D721Med (cell line): ENCODE results near the gene RACGAP1.

Source experiments
- DNase-seq: peaks from one replicate; pipeline ENCODE4 v3.0.0; 2011; ENCODE audit warnings: low spot score; ENCODE audit not compliant: insufficient read length
- FAIRE-seq: peaks from 2 replicates; lab custom pipeline; 2011; peaks lifted over from hg19 to GRCh38; lab: Jason Lieb, UNC
- CTCF ChIP-seq: IDR thresholded peaks from 2 replicates; pipeline ENCODE4 v1.5.1; 2012; ENCODE audit warnings: mild to moderate bottlenecking, control low read depth; ENCODE audit not compliant: insufficient read depth; ENCODE audit errors: missing control alignments

RACGAP1 gene

GRCh38 chr12:49965836-49966235, 59.5 kb downstream of the RACGAP1 start:
- FAIRE-seq, result no peak
- no peak for TF ChIP-seq CTCF
- peak; percentile 9 for DNase-seq

GRCh38 chr12:49964849-49965624, 60.3 kb downstream of the RACGAP1 start:
- TF ChIP-seq CTCF, result no peak
- DNase-seq (no peak), FAIRE-seq (no peak)

- DNase-seq (no peak), FAIRE-seq (no peak)
- TF ChIP-seq CTCF, result no peak
These were observed 61.1 kb downstream of the RACGAP1 start for GRCh38 chr12:49963976-49964815.

- no peak for TF ChIP-seq CTCF
These were observed 62.2 kb downstream of the RACGAP1 start for GRCh38 chr12:49962861-49963765.

GRCh38 chr12:49961993-49962764, 63.1 kb downstream of the RACGAP1 start:
- DNase-seq, result no peak
- no peak for FAIRE-seq
- no peak for TF ChIP-seq CTCF

More at GRCh38 chr12:49962861-49963765, 62.2 kb downstream of the RACGAP1 start:
- FAIRE-seq (no peak), DNase-seq (no peak)
